ENCODE data around the gene MYORG.

Gene MYORG
- 0.31 to 1.5 (median 0.72) reads per million in 18 experiments for total RNA-seq

DNA sequence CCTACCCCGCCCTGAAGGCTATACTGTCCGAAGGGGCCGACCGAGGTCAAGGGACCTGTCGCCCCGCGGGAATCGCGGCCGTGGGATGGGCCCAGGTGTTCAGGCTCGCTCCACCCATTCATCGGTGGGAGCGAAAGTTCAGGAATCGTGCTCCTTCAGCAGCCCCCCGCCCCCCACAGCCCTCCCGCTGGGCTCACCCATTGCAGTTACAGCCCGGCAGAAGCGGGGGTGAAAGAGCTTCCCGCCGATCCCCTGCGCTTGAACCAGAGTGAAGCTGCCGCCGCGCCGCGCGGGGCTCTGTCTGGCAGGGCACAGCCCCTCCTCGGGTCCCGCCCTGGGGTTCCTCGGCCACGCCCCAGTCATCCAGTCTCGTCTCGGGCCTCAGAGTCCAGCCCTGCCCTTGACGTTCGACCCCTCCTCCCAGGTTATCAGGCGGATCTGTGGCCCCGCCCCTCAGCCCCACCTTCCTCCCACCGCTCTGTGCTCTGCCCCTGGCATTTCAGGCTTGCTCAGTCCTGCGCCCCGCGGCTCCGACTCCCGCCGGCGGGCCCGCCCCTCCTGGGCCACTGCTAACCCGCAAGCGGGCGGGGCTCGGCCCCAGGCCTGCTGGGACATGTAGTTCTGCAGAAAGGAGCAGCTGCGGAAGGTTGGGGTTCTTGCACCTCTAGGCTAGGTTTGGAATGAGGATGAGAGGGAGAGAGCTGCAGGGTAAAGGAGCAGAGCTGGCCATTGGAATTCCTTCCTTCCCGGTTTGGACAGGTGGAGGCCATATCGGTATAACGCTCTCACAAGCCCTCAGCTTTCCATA lies at the start of gene MYORG:
MYORG (minus strand) TSS at position 303 of the 808 bp plus-strand sequence. CDS start 3,955 bp downstream, outside the sequence.
- peak; percentile 90 to 95 for DNase-seq

DNA sequence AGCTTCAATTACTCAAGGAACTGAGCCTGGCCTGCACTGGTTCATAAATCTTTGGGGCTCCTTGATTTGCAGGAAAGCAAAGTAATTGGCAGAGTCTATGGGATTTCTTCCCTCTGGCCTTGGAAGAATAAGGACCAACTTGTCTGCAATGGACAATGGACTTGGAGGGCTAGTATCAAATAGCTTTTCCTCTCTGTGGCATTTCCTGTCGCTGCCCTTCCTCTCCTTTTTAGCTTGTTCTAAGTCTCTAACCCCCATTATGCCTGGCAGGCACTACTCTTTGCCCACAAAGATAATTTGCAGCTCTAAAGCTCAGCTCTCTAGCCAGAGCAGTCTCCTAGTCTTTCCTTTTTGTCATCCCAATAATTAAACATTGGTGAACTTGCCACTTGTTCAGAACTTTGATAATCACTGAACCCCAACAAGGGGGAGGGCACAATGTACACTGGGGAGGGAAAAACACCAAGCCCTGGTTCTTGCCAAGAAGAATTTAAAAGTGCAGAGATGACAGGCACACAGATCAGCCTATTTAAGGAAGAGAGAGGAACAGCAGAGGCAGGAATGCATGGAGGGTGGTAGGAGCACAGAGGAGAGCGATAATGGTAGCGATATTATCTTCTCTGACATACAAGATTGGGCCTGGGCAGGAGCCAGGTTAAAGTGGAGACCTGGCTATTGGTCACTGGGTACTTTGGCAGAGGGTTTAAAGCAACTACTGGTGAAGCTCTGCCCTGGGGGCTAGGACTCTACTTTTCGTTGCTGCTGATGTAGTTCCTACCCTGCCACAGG lies 43.2 kb upstream of the MYORG start:
- DNase-seq: no peak

DNA sequence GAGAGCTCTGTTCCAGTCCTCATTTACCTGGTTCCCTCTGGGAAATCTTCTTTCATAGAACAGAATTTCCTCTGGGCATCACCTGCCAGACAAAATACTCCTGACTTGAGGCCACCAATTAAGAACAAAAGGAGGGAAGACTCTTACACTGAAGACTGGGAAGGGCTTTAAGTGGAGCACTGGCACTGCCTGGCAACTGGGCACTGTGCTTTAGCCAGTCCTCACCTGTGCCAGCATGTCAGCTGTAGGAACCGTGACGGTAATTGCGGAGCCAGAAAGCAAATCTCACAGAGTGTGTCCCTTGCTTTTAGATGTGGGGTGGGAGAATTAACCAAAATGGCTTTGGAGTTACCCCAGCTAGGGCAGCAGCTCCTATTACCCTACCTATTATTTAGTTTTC lies 41.0 kb upstream of the MYORG start:
- no peak for DNase-seq

DNA sequence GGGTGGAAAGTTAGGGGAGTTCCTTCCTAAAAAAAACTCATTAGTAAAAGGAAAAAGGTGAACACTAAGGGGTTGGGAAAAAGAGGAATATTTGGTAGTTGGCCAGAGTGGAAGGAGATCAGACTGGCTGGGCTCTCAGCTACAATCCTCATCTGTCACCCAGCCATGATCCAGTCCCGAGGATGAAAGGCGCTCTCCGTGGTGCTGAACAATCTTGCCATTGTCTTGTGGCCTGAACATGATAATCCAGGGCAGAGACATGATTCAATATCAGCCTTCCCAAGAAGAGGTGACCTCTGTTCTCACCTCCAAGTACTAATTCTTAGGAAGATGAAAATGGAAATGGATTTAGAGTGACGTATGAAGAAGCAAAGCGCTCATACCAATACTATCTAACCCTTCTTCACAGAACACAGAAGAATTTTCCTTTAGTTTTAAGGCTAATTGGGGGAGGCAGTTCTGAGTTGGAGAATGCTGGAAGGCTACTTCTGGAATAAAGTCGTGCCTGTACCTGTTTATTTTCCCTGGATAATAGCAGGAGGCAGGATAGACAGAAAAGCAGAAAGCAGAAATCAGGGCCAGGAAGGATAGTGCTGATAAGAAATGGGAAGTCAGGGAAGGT lies 36.6 kb upstream of the MYORG start:
- DNase-seq: peak; percentile 9 to 24

GRCh38 chr9:34412336-34412735 lies 35.6 kb upstream of the MYORG start:
- DNase-seq: no peak

DNA sequence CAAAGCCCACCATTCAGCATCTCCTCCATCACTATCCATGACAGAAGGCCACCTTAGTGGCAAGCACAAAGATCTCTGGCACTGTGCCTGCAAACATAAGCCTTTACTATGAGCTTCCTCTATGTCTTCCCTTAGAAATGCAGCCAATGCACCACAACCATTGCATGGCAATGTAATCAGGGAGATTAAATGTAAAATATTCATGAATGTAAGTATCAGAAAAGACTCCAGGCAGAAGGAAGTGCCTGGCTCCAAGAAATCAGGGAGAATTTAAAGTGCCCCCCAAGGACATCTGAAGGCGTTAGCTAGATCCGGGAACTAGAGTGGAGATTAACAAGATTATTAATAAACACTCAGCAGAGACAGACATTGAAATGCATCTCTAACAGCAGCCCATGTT lies 32.5 kb upstream of the MYORG start:
- DNase-seq: no peak

DNA sequence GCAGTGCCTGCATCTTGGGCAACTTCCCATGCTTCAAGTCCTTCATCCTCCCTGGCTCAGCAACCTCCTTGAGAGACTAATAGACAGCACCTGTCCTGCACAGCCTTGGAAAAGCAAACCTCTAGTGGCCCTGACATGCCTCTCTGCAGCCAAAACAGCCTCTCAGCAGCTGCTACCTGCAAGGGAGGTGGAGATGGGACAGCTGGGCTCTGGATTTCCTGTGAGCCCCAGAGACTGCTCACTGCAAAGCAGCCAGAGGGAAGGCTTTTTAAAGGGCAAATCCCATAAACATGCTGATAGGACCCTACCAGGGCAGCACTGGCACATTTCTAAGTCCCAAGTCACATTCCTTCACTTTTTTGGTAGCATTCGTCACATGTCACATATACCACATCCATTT lies 31.5 kb upstream of the MYORG start:
- DNase-seq: no peak

GRCh38 chr9:34406219-34406618 lies 29.5 kb upstream of the MYORG start:
- DNase-seq: no peak

- no peak for DNase-seq
These were observed 29.0 kb upstream of the MYORG start for GRCh38 chr9:34405719-34406118.

DNA sequence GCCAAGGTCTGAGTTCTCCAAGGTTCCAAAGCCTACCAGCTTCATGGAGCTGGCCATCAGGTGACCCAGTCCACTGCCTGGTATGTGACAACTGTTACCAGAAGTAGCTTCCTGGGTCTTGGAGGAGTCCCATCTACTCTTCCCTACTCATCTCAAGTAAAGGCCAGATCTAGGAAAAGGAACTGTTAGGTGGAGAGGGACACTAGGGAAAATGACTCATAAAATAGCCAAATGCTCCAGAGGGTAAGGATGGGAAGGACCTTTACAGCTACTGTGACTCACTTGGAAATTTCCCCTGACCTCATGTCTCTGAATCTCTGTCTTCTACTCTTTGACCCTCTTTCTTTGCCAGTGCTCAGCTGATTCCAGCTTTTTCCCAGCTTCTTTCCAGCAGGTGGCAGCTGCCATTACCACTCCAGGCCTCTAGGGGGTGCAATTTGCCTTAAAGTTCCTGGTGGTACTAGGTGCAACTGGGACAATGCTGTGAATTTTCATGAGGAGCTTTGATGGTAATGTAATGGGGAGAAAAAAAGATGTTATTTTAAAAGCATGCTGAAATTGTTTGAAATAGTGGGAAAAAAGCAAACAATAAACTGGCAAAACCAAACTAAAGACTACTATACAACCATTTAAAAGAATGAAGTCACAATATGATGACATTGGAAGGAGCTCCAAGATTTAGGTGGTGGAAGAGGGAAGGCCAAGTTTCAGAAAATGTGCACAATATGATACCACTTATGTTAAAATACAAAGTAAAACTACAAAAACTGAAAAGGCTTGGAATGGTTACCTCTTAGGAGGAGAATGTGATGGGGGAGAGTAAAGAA lies 27.1 kb upstream of the MYORG start:
- peak; percentile 55 to 69 for DNase-seq

DNA sequence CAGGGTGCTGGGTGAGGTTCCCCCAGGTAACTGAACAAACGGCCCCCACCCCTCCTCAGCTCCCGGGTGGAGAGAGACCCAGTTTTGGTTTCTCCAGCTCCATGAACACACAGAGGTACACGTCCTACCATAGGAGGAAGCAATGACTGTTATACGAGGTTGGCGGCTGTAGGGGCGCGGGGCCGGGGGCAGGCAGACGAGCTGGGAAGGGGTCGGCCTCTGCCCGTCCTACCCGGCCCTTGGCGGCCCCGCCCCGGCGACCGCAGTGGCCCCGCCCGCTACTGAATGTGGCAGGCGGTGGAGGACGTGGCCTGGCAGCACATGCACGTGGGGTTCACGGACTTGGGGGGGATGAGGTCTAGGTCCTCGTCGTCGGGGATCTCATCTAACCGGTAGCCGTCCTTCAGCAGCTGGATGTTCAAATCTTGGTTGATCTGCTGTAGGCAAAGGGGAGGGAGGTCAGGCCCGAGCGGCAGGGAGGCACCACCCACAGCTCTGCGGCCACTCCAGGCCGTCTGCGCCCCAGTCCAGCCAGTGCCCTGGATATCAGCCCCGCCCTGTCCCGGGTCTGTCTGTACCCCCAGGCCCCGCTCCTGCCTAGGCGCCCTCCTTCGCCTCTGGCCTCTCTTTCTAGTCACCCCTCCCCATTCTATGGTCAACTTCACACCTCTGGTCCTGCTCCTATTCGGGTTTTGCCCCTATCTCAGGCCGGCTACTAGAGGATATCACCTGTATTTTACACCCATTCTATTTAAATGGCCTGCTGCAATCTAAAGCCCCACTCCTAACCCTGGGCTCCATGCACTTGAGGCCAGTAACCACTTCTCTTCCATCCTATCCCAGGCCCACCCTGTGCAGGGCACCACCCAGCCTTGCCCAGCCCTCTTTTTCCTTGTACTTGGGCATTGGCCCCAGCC lies 24.2 kb upstream of the MYORG start:
- no peak for DNase-seq

DNA sequence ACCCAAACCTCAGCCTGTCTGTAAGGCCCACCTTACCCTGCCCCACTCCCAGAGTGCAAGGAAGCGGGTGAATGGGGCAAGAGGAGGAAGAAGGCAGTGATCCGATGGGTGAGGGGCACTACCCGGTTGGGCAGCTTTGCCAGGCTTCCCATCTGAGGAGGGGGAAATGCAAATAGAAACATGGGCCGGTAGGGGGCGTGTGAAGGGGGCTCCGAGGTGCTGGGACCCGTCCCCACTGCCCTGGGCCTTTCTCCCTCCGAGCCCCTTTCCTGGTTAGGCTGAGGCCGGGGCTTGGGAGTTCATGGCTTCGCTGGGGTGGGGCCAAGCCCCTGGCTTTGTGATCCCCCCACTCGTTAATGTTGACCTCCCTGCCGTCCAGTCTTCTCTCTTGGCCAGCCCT lies 23.6 kb upstream of the MYORG start:
- DNase-seq: no peak

- no peak for DNase-seq
These were observed 23.0 kb upstream of the MYORG start for GRCh38 chr9:34399729-34400128.

GRCh38 chr9:34398875-34399274 lies 22.2 kb upstream of the MYORG start:
- DNase-seq: no peak

GRCh38 chr9:34396276-34397214 lies 19.8 kb upstream of the MYORG start:
- DNase-seq: no peak

DNA sequence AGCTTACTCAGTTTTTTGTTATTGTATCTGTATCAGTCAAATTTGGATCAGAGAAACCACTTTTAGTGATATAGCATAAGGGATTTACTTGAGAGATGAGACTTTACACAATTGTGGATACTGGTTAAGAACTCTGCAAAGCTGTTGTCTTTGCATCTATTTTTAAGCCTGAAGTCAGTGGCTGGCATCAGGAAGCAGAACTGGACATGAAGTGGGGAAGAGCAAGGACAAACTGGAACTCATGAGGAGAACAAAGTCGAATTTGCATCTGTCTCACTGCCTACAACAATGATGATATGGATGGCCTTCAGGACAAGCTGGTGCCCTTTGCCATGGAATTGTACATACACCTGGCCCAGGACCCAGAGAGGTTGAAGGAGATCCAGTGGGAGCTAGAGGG lies 15.8 kb upstream of the MYORG start:
- no peak for DNase-seq

DNA sequence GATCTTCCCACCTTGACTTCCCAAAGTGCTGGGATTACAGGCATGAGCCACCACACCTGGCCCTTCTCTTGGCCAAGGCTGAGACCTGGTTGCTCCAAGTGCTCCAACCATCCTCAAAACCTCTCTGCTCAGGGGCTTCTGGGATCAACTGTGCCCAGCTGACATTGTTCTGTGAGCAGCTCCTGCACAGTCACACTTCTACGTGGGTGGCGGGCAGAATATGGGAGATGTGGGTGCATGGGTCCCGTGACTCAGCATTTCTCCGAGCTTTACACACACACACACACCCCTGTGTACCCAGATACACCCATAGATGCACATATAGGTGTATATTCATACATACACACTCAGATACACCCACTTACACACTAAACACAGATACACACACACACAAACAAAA lies 10.5 kb upstream of the MYORG start:
- DNase-seq: peak in 1 of 2 donors; percentile 21

GRCh38 chr9:34386656-34387055 lies 10.0 kb upstream of the MYORG start:
- no peak for DNase-seq

DNA sequence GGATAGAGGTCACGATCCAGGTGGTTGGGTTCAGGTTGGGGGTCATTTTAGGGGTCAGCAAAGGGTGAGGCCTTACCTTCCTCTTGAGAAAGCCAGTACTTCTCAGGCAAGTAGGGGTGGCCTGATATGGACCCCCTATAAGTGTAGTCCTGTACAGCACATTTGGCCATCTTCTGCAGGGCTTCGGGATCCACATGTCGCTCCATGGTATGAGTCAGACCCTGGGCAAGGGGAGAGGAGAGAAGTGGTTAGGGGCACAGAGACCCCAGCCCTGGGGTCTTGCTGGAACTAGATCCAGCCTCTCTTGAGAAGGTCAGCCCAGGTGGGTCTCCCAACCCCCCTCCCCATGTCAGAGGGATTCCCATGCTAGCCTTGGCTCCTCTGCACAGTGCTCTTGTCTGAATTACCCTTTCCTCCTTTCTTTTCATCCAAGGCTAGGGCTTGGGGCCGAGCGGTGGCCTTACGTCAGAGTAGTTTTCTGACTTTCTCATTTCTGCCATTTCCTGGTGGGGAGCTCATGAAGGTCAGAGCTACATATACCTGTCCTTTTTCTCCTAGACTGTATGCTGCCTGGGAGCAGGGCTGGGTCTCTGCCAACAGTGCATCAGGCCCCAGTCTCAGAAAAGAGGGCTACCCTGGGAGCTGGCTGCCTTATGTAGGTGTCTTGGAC lies 9.0 kb upstream of the MYORG start:
- no peak for DNase-seq

Measured in inflammatory macrophage (primary cell).